Breast epithelium (tissue), 4 donors: ENCODE measurements around the gene TNFSF11. TPM values are rescaled to one million over a fixed set of nuclear protein-coding genes. Genes with fewer than 3 reads are reported as not detected.
"Not testable (repeated sequence)": the region's sequence is repeated elsewhere in the genome, so short reads cannot be mapped to it uniquely, and the experiment has no call there.

Experiments
- DNase-seq, 2 donors: peaks; one replicate each; pipeline ENCODE4 v3.0.0-alpha.2; 2019; ENCODE audit warnings: low spot score in 2 of 2
- H3K27ac ChIP-seq, 2 donors: fragments of 200-600 bp; sonication (generic) in 1 of 2; one replicate each; pipeline ENCODE4 v1.5.1; 2016 to 2019; ENCODE audit warnings: mild to moderate bottlenecking in 1 of 2
- H3K27me3 ChIP-seq, 2 donors: fragments of 200-600 bp; sonication (generic) in 1 of 2; one replicate each; pipeline versions ENCODE4 v1.5.1 to v1.6.0; 2017 to 2019; ENCODE audit warnings: control low read depth in 1 of 2, mild to moderate bottlenecking in 1 of 2
- H3K36me3 ChIP-seq: fragments of 200-600 bp; one replicate; pipeline ENCODE4 v1.5.1; 2019
- H3K4me1 ChIP-seq, 2 donors: fragments of 200-600 bp; sonication (generic); one replicate each; pipeline ENCODE4 v1.5.1; 2016 to 2019; ENCODE audit warnings: control low read depth in 1 of 2
- H3K4me3 ChIP-seq, 3 donors: fragments of 200-600 bp; sonication (generic); 1 replicate in 2 of 3; 2 replicates in 1 of 3; pipeline ENCODE4 v1.5.1; 2016 to 2019; ENCODE audit warnings: mild to moderate bottlenecking in 3 of 3, moderate library complexity in 2 of 3
- H3K9me3 ChIP-seq, 2 donors: fragments of 200-600 bp; sonication (generic) in 1 of 2; one replicate each; pipeline ENCODE4 v1.5.1; 2016 to 2019; ENCODE audit warnings: control low read depth in 1 of 2
- POLR2A ChIP-seq: fragments of 450-650 bp; IDR thresholded peaks from one replicate; pipeline ENCODE4 v1.6.1; 2016; ENCODE audit warnings: antibody characterized with exemption, mild to moderate bottlenecking, moderate library complexity
- POLR2AphosphoS5 ChIP-seq, 3 donors: sonication (generic); formaldehyde crosslinking; IDR thresholded peaks; one replicate each; pipeline ENCODE4 v1.6.1; 2017; ENCODE audit warnings: antibody characterized with exemption in 3 of 3
- intact Hi-C: fragments of 100-400 bp; cut with DNase I; formaldehyde crosslinking; loops from one replicate; pipeline ENCODE4 v1.15.1; 2023; ENCODE audit warnings: low total_unique reads
- total RNA-seq, 3 donors: library from RNA; depleted of rRNA; stranded (reverse); fragments of >200 nt; gene quantifications; one replicate each; pipeline ENCODE4 v1.1.0, GENCODE V29; 2016
- TF ChIP-seq, protein P1 (sequence below), 3 donors: fragments of 450-650 bp; IDR thresholded peaks; one replicate each; pipeline ENCODE4 v1.5.1; 2016 to 2017; ENCODE audit warnings: antibody characterized with exemption in 3 of 3, mild to moderate bottlenecking in 3 of 3, moderate library complexity in 3 of 3

TNFSF11 gene
- total RNA-seq, 3 donors from 2014 or later, result 0.98 to 1.9 TPM; not detected in 1

DNA sequence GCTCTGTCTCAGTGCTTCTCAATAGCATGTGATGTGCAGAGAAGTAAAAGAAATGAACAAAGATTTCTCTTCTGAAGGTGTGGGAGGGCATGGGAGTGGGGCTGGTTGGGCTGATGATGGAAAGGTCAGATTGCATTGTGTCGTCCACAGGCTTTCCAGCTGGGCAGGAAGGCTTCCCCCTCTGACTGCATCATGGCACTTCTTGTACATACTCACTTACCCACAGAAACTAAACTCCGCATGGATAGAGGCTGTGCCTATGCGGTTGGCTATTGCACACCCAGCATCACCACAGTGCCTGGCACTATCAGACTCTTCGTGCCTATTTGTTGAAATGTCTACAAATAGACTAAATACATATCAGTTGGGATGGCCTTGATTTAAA lies 24.4 kb upstream of the TNFSF11 start:
- Histone ChIP-seq H3K9me3 (no peaks in the 10 kb centered on the region), H3K27ac (no peak overlapping the region), H3K27me3 (no peaks in the 10 kb centered on the region), H3K36me3 (no peaks in the 10 kb centered on the region), H3K4me3 (no peak overlapping the region), H3K4me1 (no peaks in the 10 kb centered on the region)
- TF ChIP-seq, protein P1, sequence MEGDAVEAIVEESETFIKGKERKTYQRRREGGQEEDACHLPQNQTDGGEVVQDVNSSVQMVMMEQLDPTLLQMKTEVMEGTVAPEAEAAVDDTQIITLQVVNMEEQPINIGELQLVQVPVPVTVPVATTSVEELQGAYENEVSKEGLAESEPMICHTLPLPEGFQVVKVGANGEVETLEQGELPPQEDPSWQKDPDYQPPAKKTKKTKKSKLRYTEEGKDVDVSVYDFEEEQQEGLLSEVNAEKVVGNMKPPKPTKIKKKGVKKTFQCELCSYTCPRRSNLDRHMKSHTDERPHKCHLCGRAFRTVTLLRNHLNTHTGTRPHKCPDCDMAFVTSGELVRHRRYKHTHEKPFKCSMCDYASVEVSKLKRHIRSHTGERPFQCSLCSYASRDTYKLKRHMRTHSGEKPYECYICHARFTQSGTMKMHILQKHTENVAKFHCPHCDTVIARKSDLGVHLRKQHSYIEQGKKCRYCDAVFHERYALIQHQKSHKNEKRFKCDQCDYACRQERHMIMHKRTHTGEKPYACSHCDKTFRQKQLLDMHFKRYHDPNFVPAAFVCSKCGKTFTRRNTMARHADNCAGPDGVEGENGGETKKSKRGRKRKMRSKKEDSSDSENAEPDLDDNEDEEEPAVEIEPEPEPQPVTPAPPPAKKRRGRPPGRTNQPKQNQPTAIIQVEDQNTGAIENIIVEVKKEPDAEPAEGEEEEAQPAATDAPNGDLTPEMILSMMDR (IDR thresholded peaks at IDR 0.05), result no peak
- TF ChIP-seq POLR2AphosphoS5 (IDR thresholded peaks at IDR 0.05) (no peak), POLR2A (no peak)
- intact Hi-C loops, result no loop called here
- no peak for DNase-seq

DNA sequence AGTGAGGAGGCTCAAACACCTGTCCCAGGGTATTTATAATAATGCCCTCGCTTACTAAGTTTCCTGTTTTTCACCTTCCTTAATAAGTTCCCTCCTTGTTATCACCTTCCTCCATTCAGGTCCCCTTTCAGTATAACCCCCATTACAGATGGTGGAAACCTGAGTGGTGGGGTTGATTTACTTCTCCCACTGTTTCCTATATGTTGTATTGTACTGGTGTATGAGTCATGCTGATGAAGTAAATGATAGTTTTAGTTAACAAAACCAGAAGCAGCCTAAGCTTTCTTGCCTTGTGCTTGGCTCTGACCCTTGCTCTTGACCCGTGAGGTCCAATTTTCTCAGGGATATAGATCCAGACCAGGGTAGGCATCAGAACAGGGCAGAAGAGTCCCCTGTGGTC lies 22.3 kb upstream of the TNFSF11 start:
- Histone ChIP-seq H3K27me3 (no peaks in the 10 kb centered on the region), H3K27ac (no peak overlapping the region), H3K36me3 (no peaks in the 10 kb centered on the region), H3K9me3 (no peaks in the 10 kb centered on the region), H3K4me3 (no peak overlapping the region), H3K4me1 (no peaks in the 10 kb centered on the region)
- TF ChIP-seq POLR2AphosphoS5 (IDR thresholded peaks at IDR 0.05) (no peak), POLR2A (no peak)
- TF ChIP-seq, protein P1 (IDR thresholded peaks at IDR 0.05), result no peak
- intact Hi-C loops, result no loop called here
- DNase-seq, result no peak

- Histone ChIP-seq H3K9me3 (no peaks in the 10 kb centered on the region), H3K4me1 (no peaks in the 10 kb centered on the region), H3K36me3 (no peaks in the 10 kb centered on the region), H3K4me3 (no peak overlapping the region), H3K27me3 (no peaks in the 10 kb centered on the region), H3K27ac (no peak overlapping the region)
- intact Hi-C loops, result no loop called here
- TF ChIP-seq, protein P1 (IDR thresholded peaks at IDR 0.05), result no peak
- TF ChIP-seq POLR2A (no peak), POLR2AphosphoS5 (IDR thresholded peaks at IDR 0.05) (no peak)
- no peak for DNase-seq
Measured at GRCh38 chr13:42553098-42554046, 20.6 kb upstream of the TNFSF11 start.

- H3K36me3 ChIP-seq, result no peaks in the 10 kb centered on the region
- no peak overlapping the region for H3K27ac ChIP-seq
- TF ChIP-seq POLR2A, result no peak
- TF ChIP-seq, protein P1 (IDR thresholded peaks at IDR 0.05), result no peak
- TF ChIP-seq POLR2AphosphoS5 (IDR thresholded peaks at IDR 0.05), result no peak
- no peak overlapping the region for H3K4me3 ChIP-seq
- DNase-seq, result no peak
- peaks cover 0 to 1% of the 10 kb centered on the region in 2 donors for H3K9me3 ChIP-seq
- intact Hi-C loops, result no loop called here
- no peaks in the 10 kb centered on the region for H3K27me3 ChIP-seq
- no peaks in the 10 kb centered on the region for H3K4me1 ChIP-seq
Measured at GRCh38 chr13:42559057-42559456, 14.9 kb upstream of the TNFSF11 start.

GRCh38 chr13:42559573-42560218 lies 14.3 kb upstream of the TNFSF11 start:
- H3K27ac ChIP-seq, H3K4me3 ChIP-seq, H3K27me3 ChIP-seq, H3K4me1 ChIP-seq, intact Hi-C loops, DNase-seq, H3K9me3 ChIP-seq, H3K36me3 ChIP-seq: not testable (repeated sequence)

GRCh38 chr13:42560320-42560719 lies 13.6 kb upstream of the TNFSF11 start:
- H3K4me3 ChIP-seq, H3K36me3 ChIP-seq, H3K27ac ChIP-seq, H3K4me1 ChIP-seq, H3K27me3 ChIP-seq, H3K9me3 ChIP-seq, intact Hi-C loops, DNase-seq: not testable (repeated sequence)
